ENCODE results near the gene APOA5.

DNA sequence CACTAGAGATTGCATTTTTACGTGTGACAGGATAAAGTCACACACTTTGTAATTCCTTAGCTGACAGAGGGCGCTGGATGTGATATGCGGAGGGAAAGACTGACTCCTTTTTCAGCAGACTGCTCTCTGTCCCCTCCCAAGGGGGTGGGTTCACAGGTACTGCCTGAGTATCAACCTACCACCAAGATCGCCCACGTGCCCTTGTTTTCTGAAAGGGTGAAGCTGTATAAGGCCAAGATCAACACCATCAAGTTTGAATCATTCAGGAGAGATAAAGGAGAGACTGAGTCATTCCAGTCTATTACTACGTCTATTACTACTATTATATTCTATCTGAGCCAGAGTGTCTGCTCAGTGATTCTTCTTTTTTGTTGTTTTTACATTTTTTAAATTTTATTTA, 49.6 kb downstream of the APOA5 start:
- TF ChIP-seq POLR2AphosphoS5 (IDR thresholded peaks at IDR 0.05; ENCODE audit: insufficient read depth in 1 of 2, low read depth in 1 of 2) (no peak), POLR2A (IDR thresholded peaks at IDR 0.05) (no peak)

All from vagina (tissue), 2 donors.